Measurements from ENCODE around the gene PRAME. TPM values are rescaled to one million over a fixed set of nuclear protein-coding genes. Genes with fewer than 3 reads are reported as not detected.
"Not testable (repeated sequence)": the region's sequence is repeated elsewhere in the genome, so short reads cannot be mapped to it uniquely, and the experiment has no call there.

The PRAME gene
- total RNA-seq, 1 donor from 2014 or later = not detected

GRCh38 chr22:22591348-22592299 lies 32.6 kb upstream of the PRAME start:
- H3K36me3 Mint-ChIP-seq (ENCODE audit: low read depth) = no peaks in the 10 kb centered on the region
- H3K9me3 Mint-ChIP-seq = no peaks in the 10 kb centered on the region
- DNase-seq (ENCODE audit: low spot score) = no peak
- intact Hi-C loops (cut with micrococcal nuclease) = no loop called here
- H3K27ac Mint-ChIP-seq = no peak overlapping the region
- peaks cover 6% of the 10 kb centered on the region for H3K27me3 Mint-ChIP-seq (ENCODE audit: insufficient read depth)
- no peaks in the 10 kb centered on the region for H3K4me1 Mint-ChIP-seq (ENCODE audit: low read depth)
- H3K4me3 Mint-ChIP-seq = no peak overlapping the region

DNA sequence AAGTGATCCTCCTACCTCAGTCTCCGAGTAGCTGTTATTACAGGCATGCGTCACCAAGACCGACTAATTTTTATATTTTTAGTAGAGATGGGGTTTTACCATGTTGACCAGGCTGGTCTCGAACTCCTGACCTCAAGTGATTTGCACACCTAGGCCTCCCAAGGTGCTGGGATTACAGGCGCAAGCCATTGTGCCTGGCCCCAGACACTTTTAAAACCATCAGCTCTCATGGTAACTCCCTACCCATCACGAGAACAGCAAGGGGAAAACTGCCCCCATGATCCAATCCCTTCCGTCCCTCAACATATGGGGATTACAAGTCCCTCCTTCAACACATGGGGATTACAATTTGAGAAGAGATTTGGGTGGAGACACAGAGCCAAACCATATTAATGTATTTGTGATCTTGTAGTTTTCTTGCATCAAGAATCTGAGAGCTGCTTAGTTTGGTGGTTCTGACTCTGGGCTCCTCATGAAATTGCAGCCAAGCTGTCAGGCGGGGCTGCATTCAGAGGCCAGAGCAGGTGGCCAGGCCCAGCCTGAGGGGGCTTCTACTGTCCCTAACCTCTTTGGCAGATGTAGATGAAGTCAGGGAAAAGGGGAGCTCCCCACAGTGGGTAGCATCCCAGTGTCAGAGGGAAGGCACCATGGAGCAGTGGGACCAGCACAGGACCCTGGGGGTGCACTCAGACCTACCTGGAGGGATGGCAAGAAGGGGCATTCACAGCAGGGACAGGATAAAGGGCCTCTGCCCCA lies 31.2 kb upstream of the PRAME start:
- peaks cover 3% of the 10 kb centered on the region for H3K27me3 Mint-ChIP-seq (ENCODE audit: insufficient read depth)
- H3K4me3 Mint-ChIP-seq = no peak overlapping the region
- H3K9me3 Mint-ChIP-seq = no peaks in the 10 kb centered on the region
- DNase-seq (ENCODE audit: low spot score) = no peak
- H3K27ac Mint-ChIP-seq = no peak overlapping the region
- intact Hi-C loops (cut with micrococcal nuclease) = no loop called here
- H3K4me1 Mint-ChIP-seq (ENCODE audit: low read depth) = no peaks in the 10 kb centered on the region
- no peaks in the 10 kb centered on the region for H3K36me3 Mint-ChIP-seq (ENCODE audit: low read depth)

DNA sequence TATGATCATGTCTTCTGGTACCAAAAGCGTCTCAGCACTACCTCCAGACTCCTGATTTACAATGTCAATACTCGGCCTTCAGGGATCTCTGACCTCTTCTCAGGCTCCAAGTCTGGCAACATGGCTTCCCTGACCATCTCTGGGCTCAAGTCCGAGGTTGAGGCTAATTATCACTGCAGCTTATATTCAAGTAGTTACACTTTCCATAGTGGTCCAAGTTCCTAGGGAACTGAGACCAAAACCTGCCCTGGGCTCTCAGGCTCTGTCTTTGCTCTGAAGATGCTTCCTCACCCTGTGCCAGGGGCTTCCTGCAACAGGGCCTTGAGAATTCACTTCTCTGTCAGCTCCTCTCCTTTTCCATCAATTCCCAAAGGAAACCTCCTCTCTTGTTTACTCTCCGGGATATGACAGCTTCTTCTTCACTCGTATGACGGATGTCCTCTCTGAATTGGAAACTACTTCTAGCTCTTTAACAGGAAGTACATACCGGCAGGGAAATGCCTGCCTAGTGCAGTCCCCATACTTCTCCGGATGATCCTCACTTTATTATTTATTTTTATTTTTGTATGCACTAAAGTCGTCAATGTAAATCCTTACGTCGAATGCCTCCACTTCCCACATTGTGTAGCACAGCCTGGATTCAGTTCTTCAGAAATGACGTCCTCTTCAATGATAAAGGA lies 29.6 kb upstream of the PRAME start:
- H3K4me3 Mint-ChIP-seq = no peak overlapping the region
- no peaks in the 10 kb centered on the region for H3K9me3 Mint-ChIP-seq
- peaks cover 3% of the 10 kb centered on the region for H3K27me3 Mint-ChIP-seq (ENCODE audit: insufficient read depth)
- intact Hi-C loops (cut with micrococcal nuclease) = no loop called here
- no peak overlapping the region for H3K27ac Mint-ChIP-seq
- H3K36me3 Mint-ChIP-seq (ENCODE audit: low read depth) = no peaks in the 10 kb centered on the region
- H3K4me1 Mint-ChIP-seq (ENCODE audit: low read depth) = no peaks in the 10 kb centered on the region
- no peak for DNase-seq (ENCODE audit: low spot score)

GRCh38 chr22:22587577-22588188 lies 28.6 kb upstream of the PRAME start:
- H3K4me3 Mint-ChIP-seq = no peak overlapping the region
- intact Hi-C loops (cut with micrococcal nuclease) = loop anchor here (1.0 to 2.0 kb wide), 3 partner anchors 8 to 123 kb away; no protein-coding TSS in a partner anchor
- H3K4me1 Mint-ChIP-seq (ENCODE audit: low read depth) = no peaks in the 10 kb centered on the region
- H3K36me3 Mint-ChIP-seq (ENCODE audit: low read depth) = no peaks in the 10 kb centered on the region
- no peak for DNase-seq (ENCODE audit: low spot score)
- H3K9me3 Mint-ChIP-seq = no peaks in the 10 kb centered on the region
- H3K27ac Mint-ChIP-seq = no peak overlapping the region
- H3K27me3 Mint-ChIP-seq (ENCODE audit: insufficient read depth) = peaks cover 3% of the 10 kb centered on the region

DNA sequence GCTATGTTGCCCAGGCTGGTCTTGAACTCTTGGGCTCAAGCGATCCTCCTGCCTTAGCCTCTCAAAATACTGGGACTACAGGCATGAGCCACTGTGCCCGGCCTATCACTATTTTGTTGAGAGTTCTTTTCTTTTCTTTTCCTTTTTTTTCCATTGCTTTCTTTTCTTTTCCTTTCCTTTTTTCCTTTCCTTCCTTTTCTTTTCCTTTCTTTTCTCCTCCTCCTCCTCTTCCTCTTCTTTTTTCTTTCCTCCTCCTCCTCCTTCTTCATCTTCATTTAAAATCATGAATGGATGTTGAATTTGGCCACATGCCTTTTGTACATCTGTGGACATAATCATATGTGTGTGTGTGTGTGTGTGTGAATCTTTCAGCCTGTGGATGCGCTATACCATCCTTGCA lies 25.7 kb upstream of the PRAME start:
- intact Hi-C loops (cut with micrococcal nuclease) = no loop called here
- no peak for DNase-seq (ENCODE audit: low spot score)
- H3K36me3 Mint-ChIP-seq (ENCODE audit: low read depth) = no peaks in the 10 kb centered on the region
- no peak overlapping the region for H3K4me3 Mint-ChIP-seq
- no peak overlapping the region for H3K27ac Mint-ChIP-seq
- H3K4me1 Mint-ChIP-seq (ENCODE audit: low read depth) = no peaks in the 10 kb centered on the region
- H3K9me3 Mint-ChIP-seq = no peaks in the 10 kb centered on the region
- H3K27me3 Mint-ChIP-seq (ENCODE audit: insufficient read depth) = peaks cover 3% of the 10 kb centered on the region

GRCh38 chr22:22583030-22583429 lies 24.0 kb upstream of the PRAME start:
- Mint-ChIP-seq H3K4me3 (no peak overlapping the region), H3K9me3 (no peaks in the 10 kb centered on the region), H3K27me3 (ENCODE audit: insufficient read depth) (peaks cover 3% of the 10 kb centered on the region), H3K4me1 (ENCODE audit: low read depth) (no peaks in the 10 kb centered on the region), H3K27ac (no peak overlapping the region), H3K36me3 (ENCODE audit: low read depth) (no peaks in the 10 kb centered on the region)
- no peak for DNase-seq (ENCODE audit: low spot score)
- intact Hi-C loops (cut with micrococcal nuclease) = no loop called here

GRCh38 chr22:22581524-22581923 lies 22.5 kb upstream of the PRAME start:
- H3K36me3 Mint-ChIP-seq (ENCODE audit: low read depth); H3K4me1 Mint-ChIP-seq (ENCODE audit: low read depth); intact Hi-C loops (cut with micrococcal nuclease); H3K9me3 Mint-ChIP-seq; H3K4me3 Mint-ChIP-seq; DNase-seq (ENCODE audit: low spot score); H3K27me3 Mint-ChIP-seq (ENCODE audit: insufficient read depth); H3K27ac Mint-ChIP-seq: not testable (repeated sequence)

DNA sequence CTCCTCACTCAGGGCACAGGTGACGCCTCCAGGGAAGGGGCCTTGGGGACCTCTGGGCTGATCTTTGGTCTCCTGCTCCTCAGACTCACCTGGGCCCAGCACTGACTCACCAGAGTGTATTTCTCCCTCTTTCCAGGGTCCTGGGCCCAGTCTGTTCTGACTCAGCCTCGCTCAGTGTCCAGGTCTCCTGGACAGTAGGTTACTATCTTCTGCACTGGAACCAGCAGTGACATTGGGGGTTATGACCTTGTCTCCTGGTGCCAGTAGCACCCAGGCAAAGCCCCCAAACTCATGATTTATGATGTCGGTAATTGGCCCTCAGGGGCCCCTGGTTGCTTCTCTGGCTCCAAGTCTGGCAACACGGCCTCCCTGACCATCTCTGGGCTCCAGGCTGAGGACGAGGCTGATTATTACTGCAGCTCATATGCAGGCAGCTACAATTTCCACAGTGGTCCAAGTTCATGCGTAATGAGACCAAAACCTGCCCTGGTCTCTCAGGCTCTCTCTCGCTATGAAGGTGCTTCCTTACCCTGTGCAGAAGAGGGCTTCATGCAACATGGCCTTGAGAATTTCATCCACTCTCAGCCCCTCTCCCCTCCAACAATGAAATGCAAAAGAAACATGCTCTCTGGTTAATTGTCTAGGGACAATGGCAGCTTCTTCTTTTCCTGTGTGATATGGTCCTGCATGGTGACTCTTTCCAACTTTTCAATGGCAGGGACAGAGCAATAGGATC lies 21.0 kb upstream of the PRAME start:
- Mint-ChIP-seq H3K27me3 (ENCODE audit: insufficient read depth) (peaks cover 3% of the 10 kb centered on the region), H3K36me3 (ENCODE audit: low read depth) (no peaks in the 10 kb centered on the region), H3K9me3 (no peaks in the 10 kb centered on the region), H3K4me1 (ENCODE audit: low read depth) (no peaks in the 10 kb centered on the region), H3K27ac (no peak overlapping the region), H3K4me3 (no peak overlapping the region)
- DNase-seq (ENCODE audit: low spot score) = no peak
- intact Hi-C loops (cut with micrococcal nuclease) = loop anchor here (1.0 kb wide), 1 partner anchor 7 kb away; no protein-coding TSS in a partner anchor

- H3K4me3 Mint-ChIP-seq = no peak overlapping the region
- H3K9me3 Mint-ChIP-seq = no peaks in the 10 kb centered on the region
- DNase-seq (ENCODE audit: low spot score) = no peak
- no peak overlapping the region for H3K27ac Mint-ChIP-seq
- no peaks in the 10 kb centered on the region for H3K36me3 Mint-ChIP-seq (ENCODE audit: low read depth)
- peaks cover 9% of the 10 kb centered on the region for H3K27me3 Mint-ChIP-seq (ENCODE audit: insufficient read depth)
- intact Hi-C loops (cut with micrococcal nuclease) = loop anchor here (1.0 kb wide), 1 partner anchor 8 kb away; no protein-coding TSS in a partner anchor
- no peaks in the 10 kb centered on the region for H3K4me1 Mint-ChIP-seq (ENCODE audit: low read depth)
Measured at GRCh38 chr22:22578702-22579424, 19.8 kb upstream of the PRAME start.

GRCh38 chr22:22576989-22577427 lies 17.9 kb upstream of the PRAME start:
- DNase-seq (ENCODE audit: low spot score) = no peak
- H3K9me3 Mint-ChIP-seq = no peaks in the 10 kb centered on the region
- intact Hi-C loops (cut with micrococcal nuclease) = no loop called here

DNA sequence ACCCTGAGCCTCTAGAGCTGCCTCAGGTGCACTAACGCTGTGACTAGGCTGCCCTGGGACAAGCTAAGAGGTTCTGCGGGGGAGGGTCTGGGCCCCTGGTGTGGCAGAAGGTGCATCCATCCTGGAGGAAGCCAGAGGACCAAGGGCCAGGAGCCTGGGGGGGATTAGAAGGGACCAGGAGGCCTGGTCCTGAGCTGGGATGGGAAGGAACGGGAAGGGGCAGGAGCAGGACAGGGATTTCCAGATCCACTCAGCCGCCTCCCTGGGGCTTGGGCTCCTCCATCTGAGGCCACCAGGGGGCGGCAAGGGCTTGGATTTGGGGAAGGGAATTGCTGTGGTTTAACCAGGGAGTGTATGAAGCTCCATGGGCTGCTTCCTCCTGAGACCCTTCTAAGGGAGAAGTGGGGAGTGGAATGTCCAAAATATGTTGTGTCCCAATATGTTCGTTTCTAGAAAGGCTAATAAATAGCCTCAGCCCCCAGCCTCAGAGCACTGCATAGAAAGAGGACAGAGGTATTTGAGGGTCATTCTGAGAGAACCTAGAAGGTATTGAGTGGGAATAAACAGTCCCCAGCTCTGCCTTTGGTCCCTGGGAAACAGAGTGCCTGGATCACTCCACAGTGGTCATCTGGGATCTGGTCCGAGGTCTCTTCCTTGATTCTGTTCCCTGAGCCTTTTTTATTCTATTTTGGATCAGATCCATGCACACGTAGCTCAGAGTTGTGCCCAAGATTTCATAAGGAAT lies 17.4 kb upstream of the PRAME start:
- DNase-seq (ENCODE audit: low spot score) = no peak
- Mint-ChIP-seq H3K36me3 (ENCODE audit: low read depth) (no peaks in the 10 kb centered on the region), H3K9me3 (no peaks in the 10 kb centered on the region), H3K27ac (no peak overlapping the region), H3K4me1 (ENCODE audit: low read depth) (no peaks in the 10 kb centered on the region), H3K4me3 (no peak overlapping the region), H3K27me3 (ENCODE audit: insufficient read depth) (peaks cover 6% of the 10 kb centered on the region)
- intact Hi-C loops (cut with micrococcal nuclease) = no loop called here

More at GRCh38 chr22:22576989-22577427, 17.9 kb upstream of the PRAME start:
- H3K4me1 Mint-ChIP-seq (ENCODE audit: low read depth) = no peaks in the 10 kb centered on the region
- no peak overlapping the region for H3K27ac Mint-ChIP-seq
- H3K27me3 Mint-ChIP-seq (ENCODE audit: insufficient read depth) = peaks cover 6% of the 10 kb centered on the region
- no peaks in the 10 kb centered on the region for H3K36me3 Mint-ChIP-seq (ENCODE audit: low read depth)
- no peak overlapping the region for H3K4me3 Mint-ChIP-seq
